ENCODE measurements around the gene TRAF2.

Gene TRAF2

GRCh38 chr9:136942112-136942880 lies 56.0 kb downstream of the TRAF2 start:
- Histone ChIP-seq H3K36me3 (ENCODE audit: control insufficient read depth, insufficient read depth, low read length) (peaks cover 33% of the 10 kb centered on the region), H3K27me3 (replicated peaks; ENCODE audit: control insufficient read depth, insufficient read depth, low read length) (no peaks in the 10 kb centered on the region), H3K4me3 (replicated peaks; ENCODE audit: low read depth, low read length) (no peak overlapping the region)
- no peak for DNase-seq (ENCODE audit: extremely low read depth, insufficient read length)
- TF ChIP-seq, protein P1, sequence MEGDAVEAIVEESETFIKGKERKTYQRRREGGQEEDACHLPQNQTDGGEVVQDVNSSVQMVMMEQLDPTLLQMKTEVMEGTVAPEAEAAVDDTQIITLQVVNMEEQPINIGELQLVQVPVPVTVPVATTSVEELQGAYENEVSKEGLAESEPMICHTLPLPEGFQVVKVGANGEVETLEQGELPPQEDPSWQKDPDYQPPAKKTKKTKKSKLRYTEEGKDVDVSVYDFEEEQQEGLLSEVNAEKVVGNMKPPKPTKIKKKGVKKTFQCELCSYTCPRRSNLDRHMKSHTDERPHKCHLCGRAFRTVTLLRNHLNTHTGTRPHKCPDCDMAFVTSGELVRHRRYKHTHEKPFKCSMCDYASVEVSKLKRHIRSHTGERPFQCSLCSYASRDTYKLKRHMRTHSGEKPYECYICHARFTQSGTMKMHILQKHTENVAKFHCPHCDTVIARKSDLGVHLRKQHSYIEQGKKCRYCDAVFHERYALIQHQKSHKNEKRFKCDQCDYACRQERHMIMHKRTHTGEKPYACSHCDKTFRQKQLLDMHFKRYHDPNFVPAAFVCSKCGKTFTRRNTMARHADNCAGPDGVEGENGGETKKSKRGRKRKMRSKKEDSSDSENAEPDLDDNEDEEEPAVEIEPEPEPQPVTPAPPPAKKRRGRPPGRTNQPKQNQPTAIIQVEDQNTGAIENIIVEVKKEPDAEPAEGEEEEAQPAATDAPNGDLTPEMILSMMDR (IDR thresholded peaks at IDR 0.05; ENCODE audit: insufficient read depth, low read length, poor library complexity, severe bottlenecking) = no peak

DNA sequence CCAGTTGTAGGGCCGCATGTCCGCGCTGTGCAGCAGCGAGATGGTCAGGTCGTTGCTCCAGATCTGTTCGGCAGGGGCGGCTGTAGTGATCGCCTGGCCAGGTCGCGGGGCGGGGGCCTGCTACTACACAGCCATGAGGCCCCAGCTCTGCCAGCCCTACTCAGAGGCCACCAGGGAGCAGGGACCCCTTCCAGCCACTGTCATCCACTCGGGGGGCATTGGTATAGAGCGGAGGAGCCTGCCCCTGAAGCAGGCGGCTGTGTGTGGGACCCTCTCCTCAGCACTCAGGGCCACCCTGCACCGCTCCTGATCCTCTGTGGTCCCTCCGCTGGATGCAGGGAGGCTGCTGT lies 56.5 kb downstream of the TRAF2 start:
- TF ChIP-seq, protein P1 (IDR thresholded peaks at IDR 0.05; ENCODE audit: insufficient read depth, low read length, poor library complexity, severe bottlenecking) = no peak
- DNase-seq (ENCODE audit: extremely low read depth, insufficient read length) = no peak
- Histone ChIP-seq H3K36me3 (ENCODE audit: control insufficient read depth, insufficient read depth, low read length) (peaks cover 33% of the 10 kb centered on the region), H3K4me3 (replicated peaks; ENCODE audit: low read depth, low read length) (peak overlapping the region; percentile 94), H3K27me3 (replicated peaks; ENCODE audit: control insufficient read depth, insufficient read depth, low read length) (no peaks in the 10 kb centered on the region)

GRCh38 chr9:136943291-136944211 lies 57.2 kb downstream of the TRAF2 start:
- Histone ChIP-seq H3K4me3 (replicated peaks; ENCODE audit: low read depth, low read length) (peak overlapping the region; percentile 94), H3K27me3 (replicated peaks; ENCODE audit: control insufficient read depth, insufficient read depth, low read length) (no peaks in the 10 kb centered on the region), H3K36me3 (ENCODE audit: control insufficient read depth, insufficient read depth, low read length) (peaks cover 33% of the 10 kb centered on the region)
- TF ChIP-seq, protein P1 (IDR thresholded peaks at IDR 0.05; ENCODE audit: insufficient read depth, low read length, poor library complexity, severe bottlenecking) = no peak
- peak; percentile 64 for DNase-seq (ENCODE audit: extremely low read depth, insufficient read length)

DNA sequence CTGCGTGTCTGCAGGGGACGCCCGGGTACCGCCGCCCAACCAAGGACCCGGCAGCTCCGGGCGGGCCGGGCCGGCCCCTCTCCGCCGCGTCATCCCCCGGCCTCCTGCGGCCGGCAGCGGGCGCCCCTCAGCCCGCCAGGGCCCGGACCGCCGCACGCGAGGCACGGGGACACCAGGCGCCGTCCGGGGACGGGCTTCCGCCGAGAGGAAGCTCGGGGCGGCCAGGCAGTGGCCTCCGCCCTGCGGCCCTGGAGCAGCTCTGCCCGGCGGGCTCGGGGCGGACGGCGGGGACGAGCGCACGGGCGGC lies 57.8 kb downstream of the TRAF2 start:
- TF ChIP-seq, protein P1 (IDR thresholded peaks at IDR 0.05; ENCODE audit: insufficient read depth, low read length, poor library complexity, severe bottlenecking) = no peak
- peaks cover 33% of the 10 kb centered on the region for H3K36me3 ChIP-seq (ENCODE audit: control insufficient read depth, insufficient read depth, low read length)
- no peak for DNase-seq (ENCODE audit: extremely low read depth, insufficient read length)
- H3K4me3 ChIP-seq (replicated peaks; ENCODE audit: low read depth, low read length) = peak overlapping the region; percentile 94
- no peaks in the 10 kb centered on the region for H3K27me3 ChIP-seq (replicated peaks; ENCODE audit: control insufficient read depth, insufficient read depth, low read length)

GRCh38 chr9:136944519-136945332 lies 58.4 kb downstream of the TRAF2 start, which contains the start of the genes C8G and FBXW5:
Gene C8G (plus strand): TSS chr9:136945243. CDS start chr9:136945321, 78 bp downstream.
Gene FBXW5 (minus strand): TSS chr9:136944738. CDS start chr9:136944083, 655 bp downstream.
- DNase-seq (ENCODE audit: extremely low read depth, insufficient read length) = peak; percentile 95
- H3K4me3 ChIP-seq (replicated peaks; ENCODE audit: low read depth, low read length) = peak within 1 kb of the TSS; percentile 94
- no peaks in the 10 kb centered on the region for H3K27me3 ChIP-seq (replicated peaks; ENCODE audit: control insufficient read depth, insufficient read depth, low read length)
- peaks cover 29% of the 10 kb centered on the region for H3K36me3 ChIP-seq (ENCODE audit: control insufficient read depth, insufficient read depth, low read length)
- TF ChIP-seq, protein P1 (IDR thresholded peaks at IDR 0.05; ENCODE audit: insufficient read depth, low read length, poor library complexity, severe bottlenecking) = peak; percentile 92
